ENCODE results near the gene SPRY2.

DNA sequence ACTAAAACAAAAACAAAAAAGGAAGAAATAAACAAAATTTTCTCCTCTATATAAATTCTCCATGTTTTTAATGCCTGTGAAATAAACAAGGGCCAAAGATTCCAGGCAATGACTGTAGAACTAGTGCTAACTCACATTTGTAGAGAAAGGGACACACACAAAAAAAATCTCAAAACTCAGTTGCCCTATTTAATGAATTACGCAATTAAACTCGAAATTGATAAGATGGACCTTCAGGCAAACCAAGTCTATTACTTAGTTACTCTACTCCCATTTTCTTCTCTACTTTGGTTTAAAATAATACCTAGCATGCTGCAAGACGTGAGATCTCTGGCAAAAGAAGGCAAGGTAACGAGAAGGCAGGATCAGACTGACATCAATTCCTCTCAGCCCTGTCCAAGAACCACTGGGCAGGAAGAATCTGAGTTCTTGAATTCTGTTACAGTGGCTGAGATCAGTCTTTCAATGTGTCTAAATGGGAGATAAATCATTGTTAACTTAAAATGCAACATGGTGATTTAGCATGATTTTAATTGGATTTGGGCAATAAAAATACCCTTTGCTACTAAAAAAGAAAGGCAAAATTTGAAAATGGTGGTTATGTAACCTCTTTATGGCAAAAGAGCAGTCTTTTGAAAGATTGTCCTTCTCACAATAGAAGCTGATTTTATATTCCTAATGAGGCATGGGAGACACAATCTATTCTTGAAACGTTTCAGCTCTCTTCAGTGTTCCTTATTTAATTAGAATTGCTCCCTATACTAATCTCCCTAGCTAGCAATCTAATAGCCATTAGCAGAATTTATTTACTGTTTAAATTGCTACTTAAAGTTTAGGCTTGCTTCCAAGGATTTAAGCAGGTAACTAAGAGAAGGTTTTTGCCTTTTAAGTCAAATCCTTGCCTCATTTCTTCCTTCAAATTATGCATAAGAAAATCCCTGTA, 25.9 kb downstream of the SPRY2 start:
- TF ChIP-seq BHLHE40 (IDR thresholded peaks at IDR 0.05; ENCODE audit: borderline replicate concordance) (no peak), HDGF (IDR thresholded peaks at IDR 0.05; ENCODE audit: borderline replicate concordance) (no peak), ELF4 (IDR thresholded peaks at IDR 0.05) (no peak), LEF1 (IDR thresholded peaks at IDR 0.05; ENCODE audit: borderline replicate concordance) (no peak), SP1 (IDR thresholded peaks at IDR 0.05) (no peak), FOXM1 (IDR thresholded peaks at IDR 0.05; ENCODE audit: borderline replicate concordance) (no peak), ARNT (IDR thresholded peaks at IDR 0.05) (no peak), ZNF384 (IDR thresholded peaks at IDR 0.05) (no peak), TARDBP (IDR thresholded peaks at IDR 0.05) (no peak), NFRKB (IDR thresholded peaks at IDR 0.05) (no peak), FOXA1 (IDR thresholded peaks at IDR 0.05) (no peak), L3MBTL2 (conservative IDR thresholded peaks at IDR 0.05) (no peak), SUZ12 (IDR thresholded peaks at IDR 0.05) (no peak), CTBP1 (IDR thresholded peaks at IDR 0.05; ENCODE audit: borderline replicate concordance) (no peak)

Measured in HEK293T (cell line).